ENCODE results near the gene LBR.

LBR gene

GRCh38 chr1:225364439-225364838 lies 63.4 kb downstream of the LBR start:
- Histone ChIP-seq H3K56ac (ENCODE audit: low read length) (no peak overlapping the region), H3K36me3 (ENCODE audit: control insufficient read depth, insufficient read depth, low read length) (no peaks in the 10 kb centered on the region), H3K4me3 (ENCODE audit: low read length) (no peak overlapping the region), H3K4me1 (ENCODE audit: control insufficient read depth, low read depth, low read length) (peaks cover 2% of the 10 kb centered on the region), H4K8ac (ENCODE audit: low read depth, low read length) (no peak overlapping the region), H3K18ac (ENCODE audit: low read length) (no peak overlapping the region), H2BK15ac (replicated peaks; ENCODE audit: low read depth) (no peak overlapping the region), H3K27ac (ENCODE audit: low read depth, low read length) (no peak overlapping the region), H3K27me3 (ENCODE audit: insufficient read depth, low read length, poor library complexity) (no peaks in the 10 kb centered on the region), H2BK5ac (ENCODE audit: low read length) (no peak overlapping the region), H3K79me1 (ENCODE audit: low read length) (no peaks in the 10 kb centered on the region), H2BK120ac (ENCODE audit: low read depth, low read length) (no peak overlapping the region), H3K79me2 (ENCODE audit: control insufficient read depth, insufficient read depth, low read length) (no peaks in the 10 kb centered on the region), H3K4ac (ENCODE audit: low read depth, low read length) (no peak overlapping the region), H2AK5ac (ENCODE audit: low read length) (no peak overlapping the region), H4K5ac (ENCODE audit: low read length) (no peak overlapping the region), H3K23ac (ENCODE audit: low read length) (no peak overlapping the region), H3K9ac (ENCODE audit: low read length) (no peak overlapping the region), H3K4me2 (ENCODE audit: low read length) (no peak overlapping the region)
- no CpG with 5 or more reads among the region's 6 CpGs for WGBS (ENCODE audit: extremely low coverage, insufficient coverage, low lambda C conversion rate)
- no peak for DNase-seq

GRCh38 chr1:225362805-225363204 lies 65.0 kb downstream of the LBR start:
- Histone ChIP-seq H3K18ac (ENCODE audit: low read length) (no peak overlapping the region), H2BK5ac (ENCODE audit: low read length) (no peak overlapping the region), H4K8ac (ENCODE audit: low read depth, low read length) (no peak overlapping the region), H3K27me3 (ENCODE audit: insufficient read depth, low read length, poor library complexity) (no peaks in the 10 kb centered on the region), H3K9ac (ENCODE audit: low read length) (no peak overlapping the region), H3K4me3 (ENCODE audit: low read length) (no peak overlapping the region), H3K23ac (ENCODE audit: low read length) (no peak overlapping the region), H3K4ac (ENCODE audit: low read depth, low read length) (no peak overlapping the region), H3K4me1 (ENCODE audit: control insufficient read depth, low read depth, low read length) (peaks cover 2% of the 10 kb centered on the region), H3K36me3 (ENCODE audit: control insufficient read depth, insufficient read depth, low read length) (no peaks in the 10 kb centered on the region), H4K5ac (ENCODE audit: low read length) (no peak overlapping the region), H3K79me2 (ENCODE audit: control insufficient read depth, insufficient read depth, low read length) (no peaks in the 10 kb centered on the region), H3K4me2 (ENCODE audit: low read length) (no peak overlapping the region), H3K56ac (ENCODE audit: low read length) (no peak overlapping the region), H3K79me1 (ENCODE audit: low read length) (no peaks in the 10 kb centered on the region), H2AK5ac (ENCODE audit: low read length) (no peak overlapping the region), H3K27ac (ENCODE audit: low read depth, low read length) (no peak overlapping the region), H2BK120ac (ENCODE audit: low read depth, low read length) (no peak overlapping the region), H2BK15ac (replicated peaks; ENCODE audit: low read depth) (no peak overlapping the region)
- no peak for DNase-seq

- Histone ChIP-seq H4K8ac (ENCODE audit: low read depth, low read length) (no peak overlapping the region), H3K56ac (ENCODE audit: low read length) (no peak overlapping the region), H3K79me1 (ENCODE audit: low read length) (no peaks in the 10 kb centered on the region), H3K27ac (ENCODE audit: low read depth, low read length) (no peak overlapping the region), H3K79me2 (ENCODE audit: control insufficient read depth, insufficient read depth, low read length) (no peaks in the 10 kb centered on the region), H2BK5ac (ENCODE audit: low read length) (no peak overlapping the region), H3K4me3 (ENCODE audit: low read length) (no peak overlapping the region), H3K18ac (ENCODE audit: low read length) (no peak overlapping the region), H3K4me1 (ENCODE audit: control insufficient read depth, low read depth, low read length) (no peaks in the 10 kb centered on the region), H3K4me2 (ENCODE audit: low read length) (no peak overlapping the region), H2AK5ac (ENCODE audit: low read length) (no peak overlapping the region), H2BK15ac (replicated peaks; ENCODE audit: low read depth) (no peak overlapping the region), H3K27me3 (ENCODE audit: insufficient read depth, low read length, poor library complexity) (no peaks in the 10 kb centered on the region), H4K5ac (ENCODE audit: low read length) (no peak overlapping the region), H3K9ac (ENCODE audit: low read length) (no peak overlapping the region), H3K23ac (ENCODE audit: low read length) (no peak overlapping the region), H3K4ac (ENCODE audit: low read depth, low read length) (no peak overlapping the region), H2BK120ac (ENCODE audit: low read depth, low read length) (no peak overlapping the region), H3K36me3 (ENCODE audit: control insufficient read depth, insufficient read depth, low read length) (no peaks in the 10 kb centered on the region)
- no peak for DNase-seq
- no CpG with 5 or more reads among the region's 1 CpG for WGBS (ENCODE audit: extremely low coverage, insufficient coverage, low lambda C conversion rate)
These were observed 66.7 kb downstream of the LBR start for GRCh38 chr1:225361176-225361575.

GRCh38 chr1:225360119-225360518 lies 67.7 kb downstream of the LBR start:
- no peak overlapping the region for H3K56ac ChIP-seq (ENCODE audit: low read length)
- no peak overlapping the region for H4K8ac ChIP-seq (ENCODE audit: low read depth, low read length)
- H3K18ac ChIP-seq (ENCODE audit: low read length), result no peak overlapping the region
- no peak overlapping the region for H2BK15ac ChIP-seq (replicated peaks; ENCODE audit: low read depth)
- H3K36me3 ChIP-seq (ENCODE audit: control insufficient read depth, insufficient read depth, low read length), result no peaks in the 10 kb centered on the region
- H3K27ac ChIP-seq (ENCODE audit: low read depth, low read length), result no peak overlapping the region
- H3K9ac ChIP-seq (ENCODE audit: low read length), result no peak overlapping the region
- H2BK5ac ChIP-seq (ENCODE audit: low read length), result no peak overlapping the region
- no peak overlapping the region for H3K4me2 ChIP-seq (ENCODE audit: low read length)
- H3K79me2 ChIP-seq (ENCODE audit: control insufficient read depth, insufficient read depth, low read length), result no peaks in the 10 kb centered on the region
- no CpG with 5 or more reads among the region's 4 CpGs for WGBS (ENCODE audit: extremely low coverage, insufficient coverage, low lambda C conversion rate)
- no peak overlapping the region for H3K23ac ChIP-seq (ENCODE audit: low read length)
- H2BK120ac ChIP-seq (ENCODE audit: low read depth, low read length), result no peak overlapping the region
- DNase-seq, result no peak
- no peak overlapping the region for H4K5ac ChIP-seq (ENCODE audit: low read length)
- no peak overlapping the region for H3K4me3 ChIP-seq (ENCODE audit: low read length)
- no peak overlapping the region for H2AK5ac ChIP-seq (ENCODE audit: low read length)
- H3K27me3 ChIP-seq (ENCODE audit: insufficient read depth, low read length, poor library complexity), result no peaks in the 10 kb centered on the region
- no peak overlapping the region for H3K4ac ChIP-seq (ENCODE audit: low read depth, low read length)
- no peaks in the 10 kb centered on the region for H3K79me1 ChIP-seq (ENCODE audit: low read length)
- no peaks in the 10 kb centered on the region for H3K4me1 ChIP-seq (ENCODE audit: control insufficient read depth, low read depth, low read length)

- H3K4ac ChIP-seq (ENCODE audit: low read depth, low read length), result no peak overlapping the region
- H3K56ac ChIP-seq (ENCODE audit: low read length), result no peak overlapping the region
- DNase-seq, result no peak
- H3K27ac ChIP-seq (ENCODE audit: low read depth, low read length), result no peak overlapping the region
- no peak overlapping the region for H3K18ac ChIP-seq (ENCODE audit: low read length)
- H4K5ac ChIP-seq (ENCODE audit: low read length), result no peak overlapping the region
- H3K9ac ChIP-seq (ENCODE audit: low read length), result no peak overlapping the region
- H3K36me3 ChIP-seq (ENCODE audit: control insufficient read depth, insufficient read depth, low read length), result no peaks in the 10 kb centered on the region
- no peaks in the 10 kb centered on the region for H3K4me1 ChIP-seq (ENCODE audit: control insufficient read depth, low read depth, low read length)
- no peak overlapping the region for H2BK5ac ChIP-seq (ENCODE audit: low read length)
- H3K27me3 ChIP-seq (ENCODE audit: insufficient read depth, low read length, poor library complexity), result no peaks in the 10 kb centered on the region
- H3K79me2 ChIP-seq (ENCODE audit: control insufficient read depth, insufficient read depth, low read length), result no peaks in the 10 kb centered on the region
- no peak overlapping the region for H3K4me2 ChIP-seq (ENCODE audit: low read length)
- no peak overlapping the region for H2BK120ac ChIP-seq (ENCODE audit: low read depth, low read length)
- no peak overlapping the region for H4K8ac ChIP-seq (ENCODE audit: low read depth, low read length)
- no peak overlapping the region for H2AK5ac ChIP-seq (ENCODE audit: low read length)
- WGBS (ENCODE audit: extremely low coverage, insufficient coverage, low lambda C conversion rate), result no CpG with 5 or more reads among the region's 1 CpG
- H3K79me1 ChIP-seq (ENCODE audit: low read length), result no peaks in the 10 kb centered on the region
- H3K4me3 ChIP-seq (ENCODE audit: low read length), result no peak overlapping the region
- no peak overlapping the region for H3K23ac ChIP-seq (ENCODE audit: low read length)
- no peak overlapping the region for H2BK15ac ChIP-seq (replicated peaks; ENCODE audit: low read depth)
These were observed 72.0 kb downstream of the LBR start for GRCh38 chr1:225355863-225356262.

- no peaks in the 10 kb centered on the region for H3K36me3 ChIP-seq (ENCODE audit: control insufficient read depth, insufficient read depth, low read length)
- H3K9ac ChIP-seq (ENCODE audit: low read length), result no peak overlapping the region
- H3K18ac ChIP-seq (ENCODE audit: low read length), result no peak overlapping the region
- no peaks in the 10 kb centered on the region for H3K27me3 ChIP-seq (ENCODE audit: insufficient read depth, low read length, poor library complexity)
- no peak overlapping the region for H2BK120ac ChIP-seq (ENCODE audit: low read depth, low read length)
- no peak overlapping the region for H2AK5ac ChIP-seq (ENCODE audit: low read length)
- no peak overlapping the region for H3K56ac ChIP-seq (ENCODE audit: low read length)
- no peaks in the 10 kb centered on the region for H3K79me2 ChIP-seq (ENCODE audit: control insufficient read depth, insufficient read depth, low read length)
- H4K8ac ChIP-seq (ENCODE audit: low read depth, low read length), result no peak overlapping the region
- no peaks in the 10 kb centered on the region for H3K79me1 ChIP-seq (ENCODE audit: low read length)
- no peak overlapping the region for H4K5ac ChIP-seq (ENCODE audit: low read length)
- no peak overlapping the region for H3K4me2 ChIP-seq (ENCODE audit: low read length)
- H3K23ac ChIP-seq (ENCODE audit: low read length), result no peak overlapping the region
- no peak overlapping the region for H2BK15ac ChIP-seq (replicated peaks; ENCODE audit: low read depth)
- H3K4ac ChIP-seq (ENCODE audit: low read depth, low read length), result no peak overlapping the region
- H3K4me1 ChIP-seq (ENCODE audit: control insufficient read depth, low read depth, low read length), result no peaks in the 10 kb centered on the region
- H3K4me3 ChIP-seq (ENCODE audit: low read length), result no peak overlapping the region
- no peak overlapping the region for H2BK5ac ChIP-seq (ENCODE audit: low read length)
- no peak for DNase-seq
- no CpG with 5 or more reads among the region's 3 CpGs for WGBS (ENCODE audit: extremely low coverage, insufficient coverage, low lambda C conversion rate)
- no peak overlapping the region for H3K27ac ChIP-seq (ENCODE audit: low read depth, low read length)
These were observed 72.9 kb downstream of the LBR start for GRCh38 chr1:225354906-225355305.
